SJCRH30 (cell line): ENCODE results near the gene LGALS7. TPM values are rescaled to one million over a fixed set of nuclear protein-coding genes. Genes with fewer than 3 reads are reported as not detected.

Experiments used
- DNase-seq, 2 experiments: peaks; one replicate each; pipeline ENCODE4 v3.0.0-alpha.2; 2015 to 2020
- H3K27ac ChIP-seq: fragments of 250-450 bp; sonication (Bioruptor Pico); 2 replicates; pipeline ENCODE4 v1.5.1; 2020; ENCODE audit warnings: mild to moderate bottlenecking, moderate library complexity
- H3K27me3 ChIP-seq: fragments of 250-450 bp; sonication (Bioruptor Pico); 2 replicates; pipeline ENCODE4 v1.5.1; 2020; ENCODE audit warnings: mild to moderate bottlenecking, moderate library complexity
- H3K36me3 ChIP-seq: fragments of 250-450 bp; sonication (Bioruptor Pico); 2 replicates; pipeline ENCODE4 v1.5.1; 2020; ENCODE audit warnings: mild to moderate bottlenecking, moderate library complexity
- H3K4me1 ChIP-seq: fragments of 250-450 bp; sonication (Bioruptor Pico); 2 replicates; pipeline ENCODE4 v1.5.1; 2020; ENCODE audit warnings: mild to moderate bottlenecking, moderate library complexity
- H3K4me3 ChIP-seq: fragments of 250-450 bp; sonication (Bioruptor Pico); 2 replicates; pipeline ENCODE4 v1.5.1; 2020; ENCODE audit warnings: mild to moderate bottlenecking, moderate library complexity
- H3K9me3 ChIP-seq: fragments of 250-450 bp; sonication (Bioruptor Pico); replicated peaks from 2 replicates; pipeline ENCODE4 v1.5.1; 2020; ENCODE audit warnings: mild to moderate bottlenecking, moderate library complexity
- total RNA-seq: library from RNA; depleted of rRNA; stranded (reverse); fragments of >200 nt; shearing (Covaris generic); gene quantifications from 2 replicates; pipeline ENCODE4 v1.2.3, GENCODE V29; 2014

LGALS7 gene
- total RNA-seq, 1 experiment from 2014 or later: 0.71 TPM

- DNase-seq: no peak
- no peaks in the 10 kb centered on the region for H3K9me3 ChIP-seq
Measured at GRCh38 chr19:38742296-38742695, 31.0 kb downstream of the LGALS7 start.

GRCh38 chr19:38741670-38742069, 31.6 kb downstream of the LGALS7 start:
- Histone ChIP-seq H3K27ac (no peak overlapping the region), H3K4me3 (no peak overlapping the region), H3K4me1 (no peaks in the 10 kb centered on the region), H3K36me3 (no peaks in the 10 kb centered on the region), H3K27me3 (no peaks in the 10 kb centered on the region), H3K9me3 (no peaks in the 10 kb centered on the region)
- DNase-seq: peak in 1 of 2 experiments; percentile 3

More at GRCh38 chr19:38742296-38742695, 31.0 kb downstream of the LGALS7 start:
- H3K4me1 ChIP-seq: no peaks in the 10 kb centered on the region
- no peaks in the 10 kb centered on the region for H3K36me3 ChIP-seq
- H3K27ac ChIP-seq: no peak overlapping the region
- no peak overlapping the region for H3K4me3 ChIP-seq
- no peaks in the 10 kb centered on the region for H3K27me3 ChIP-seq

GRCh38 chr19:38740932-38741331, 32.4 kb downstream of the LGALS7 start:
- Histone ChIP-seq H3K4me1 (no peaks in the 10 kb centered on the region), H3K27me3 (no peaks in the 10 kb centered on the region), H3K4me3 (no peak overlapping the region)

GRCh38 chr19:38740257-38740592, 33.1 kb downstream of the LGALS7 start:
- H3K4me1 ChIP-seq: no peaks in the 10 kb centered on the region; the same call in 1 of the 2 replicates
- no peak for DNase-seq
- H3K36me3 ChIP-seq: no peaks in the 10 kb centered on the region
- no peak overlapping the region for H3K27ac ChIP-seq
- H3K4me3 ChIP-seq: no peak overlapping the region
- H3K27me3 ChIP-seq: no peaks in the 10 kb centered on the region
- H3K9me3 ChIP-seq: no peaks in the 10 kb centered on the region

More at GRCh38 chr19:38740932-38741331, 32.4 kb downstream of the LGALS7 start:
- DNase-seq: no peak
- Histone ChIP-seq H3K36me3 (no peaks in the 10 kb centered on the region), H3K9me3 (no peaks in the 10 kb centered on the region), H3K27ac (no peak overlapping the region)

- Histone ChIP-seq H3K9me3 (no peaks in the 10 kb centered on the region), H3K27me3 (no peaks in the 10 kb centered on the region), H3K27ac (no peak overlapping the region), H3K4me1 (peaks cover 4% of the 10 kb centered on the region), H3K36me3 (no peaks in the 10 kb centered on the region), H3K4me3 (no peak overlapping the region)
- no peak for DNase-seq
Measured at GRCh38 chr19:38739440-38740256, 33.7 kb downstream of the LGALS7 start.

GRCh38 chr19:38737921-38738737, 35.2 kb downstream of the LGALS7 start:
- Histone ChIP-seq H3K4me1 (peaks cover 13% of the 10 kb centered on the region), H3K9me3 (no peaks in the 10 kb centered on the region), H3K27ac (no peak overlapping the region), H3K36me3 (no peaks in the 10 kb centered on the region), H3K4me3 (no peak overlapping the region), H3K27me3 (no peaks in the 10 kb centered on the region)
- DNase-seq: peak in 1 of 2 experiments; percentile 2

- Histone ChIP-seq H3K4me3 (no peak overlapping the region), H3K27me3 (no peaks in the 10 kb centered on the region), H3K27ac (no peak overlapping the region), H3K9me3 (no peaks in the 10 kb centered on the region), H3K36me3 (no peaks in the 10 kb centered on the region), H3K4me1 (peaks cover 13% of the 10 kb centered on the region)
- no peak for DNase-seq
Measured at GRCh38 chr19:38737281-38737865, 35.9 kb downstream of the LGALS7 start.

- H3K4me3 ChIP-seq: no peak overlapping the region
- H3K36me3 ChIP-seq: peaks cover 7% of the 10 kb centered on the region
- no peaks in the 10 kb centered on the region for H3K9me3 ChIP-seq
- H3K27me3 ChIP-seq: no peaks in the 10 kb centered on the region
- DNase-seq: peak in 1 of 2 experiments; percentile 47
- peaks cover 13% of the 10 kb centered on the region for H3K4me1 ChIP-seq
- no peak overlapping the region for H3K27ac ChIP-seq
Measured at GRCh38 chr19:38736413-38737280, 36.7 kb downstream of the LGALS7 start.

- no peak overlapping the region for H3K27ac ChIP-seq
- peaks cover 13% of the 10 kb centered on the region for H3K4me1 ChIP-seq
- H3K36me3 ChIP-seq: peaks cover 13% of the 10 kb centered on the region
- no peak for DNase-seq
- H3K9me3 ChIP-seq: no peaks in the 10 kb centered on the region
- H3K27me3 ChIP-seq: no peaks in the 10 kb centered on the region
- H3K4me3 ChIP-seq: peak overlapping the region; percentile 22; the same call in 1 of the 2 replicates
Measured at GRCh38 chr19:38736036-38736412, 37.3 kb downstream of the LGALS7 start.

- DNase-seq: no peak
- H3K27ac ChIP-seq: no peak overlapping the region
- H3K36me3 ChIP-seq: peaks cover 19% of the 10 kb centered on the region
- peaks cover 13% of the 10 kb centered on the region for H3K4me1 ChIP-seq
- H3K9me3 ChIP-seq: no peaks in the 10 kb centered on the region
- no peak overlapping the region for H3K4me3 ChIP-seq
- H3K27me3 ChIP-seq: no peaks in the 10 kb centered on the region
Measured at GRCh38 chr19:38735257-38735686, 38.0 kb downstream of the LGALS7 start.

- Histone ChIP-seq H3K9me3 (no peaks in the 10 kb centered on the region), H3K4me1 (peaks cover 13% of the 10 kb centered on the region), H3K4me3 (no peak overlapping the region), H3K36me3 (peaks cover 24% of the 10 kb centered on the region), H3K27ac (no peak overlapping the region), H3K27me3 (no peaks in the 10 kb centered on the region)
- DNase-seq: peak; percentile 55 to 75
Measured at GRCh38 chr19:38734426-38735256, 38.7 kb downstream of the LGALS7 start.

- H3K27me3 ChIP-seq: no peaks in the 10 kb centered on the region
- no peak overlapping the region for H3K4me3 ChIP-seq
- no peaks in the 10 kb centered on the region for H3K9me3 ChIP-seq
- no peak for DNase-seq
- peaks cover 13% of the 10 kb centered on the region for H3K4me1 ChIP-seq
- peaks cover 25% of the 10 kb centered on the region for H3K36me3 ChIP-seq
- no peak overlapping the region for H3K27ac ChIP-seq
Measured at GRCh38 chr19:38734176-38734425, 39.2 kb downstream of the LGALS7 start.

- Histone ChIP-seq H3K9me3 (no peaks in the 10 kb centered on the region), H3K36me3 (peaks cover 27% of the 10 kb centered on the region), H3K27me3 (no peaks in the 10 kb centered on the region), H3K27ac (no peak overlapping the region), H3K4me3 (no peak overlapping the region), H3K4me1 (peaks cover 13% of the 10 kb centered on the region)
- DNase-seq: no peak
Measured at GRCh38 chr19:38733493-38734175, 39.7 kb downstream of the LGALS7 start.
